NCI-H1694 treated with DMSO at 0.1 percent for 48 hours (cell line): ENCODE measurements around the gene ZFP92.
A peak's percentile ranks its signal among the peaks of the same experiment; 100 is the strongest.
"Not testable (repeated sequence)": the region's sequence is repeated elsewhere in the genome, so short reads cannot be mapped to it uniquely, and the experiment has no call there.

ENCODE experiments used
- DNase-seq: peaks from one replicate; lab custom pipeline; 2025; lab: John Stamatoyannopoulos, UW

The ZFP92 gene, protein sequence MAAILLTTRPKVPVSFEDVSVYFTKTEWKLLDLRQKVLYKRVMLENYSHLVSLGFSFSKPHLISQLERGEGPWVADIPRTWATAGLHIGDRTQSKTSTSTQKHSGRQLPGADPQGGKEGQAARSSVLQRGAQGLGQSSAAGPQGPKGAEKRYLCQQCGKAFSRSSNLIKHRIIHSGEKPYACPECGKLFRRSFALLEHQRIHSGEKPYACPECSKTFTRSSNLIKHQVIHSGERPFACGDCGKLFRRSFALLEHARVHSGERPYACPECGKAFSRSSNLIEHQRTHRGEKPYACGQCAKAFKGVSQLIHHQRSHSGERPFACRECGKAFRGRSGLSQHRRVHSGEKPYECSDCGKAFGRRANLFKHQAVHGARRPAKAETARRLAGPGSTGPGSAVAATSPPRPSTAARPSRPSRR

DNA sequence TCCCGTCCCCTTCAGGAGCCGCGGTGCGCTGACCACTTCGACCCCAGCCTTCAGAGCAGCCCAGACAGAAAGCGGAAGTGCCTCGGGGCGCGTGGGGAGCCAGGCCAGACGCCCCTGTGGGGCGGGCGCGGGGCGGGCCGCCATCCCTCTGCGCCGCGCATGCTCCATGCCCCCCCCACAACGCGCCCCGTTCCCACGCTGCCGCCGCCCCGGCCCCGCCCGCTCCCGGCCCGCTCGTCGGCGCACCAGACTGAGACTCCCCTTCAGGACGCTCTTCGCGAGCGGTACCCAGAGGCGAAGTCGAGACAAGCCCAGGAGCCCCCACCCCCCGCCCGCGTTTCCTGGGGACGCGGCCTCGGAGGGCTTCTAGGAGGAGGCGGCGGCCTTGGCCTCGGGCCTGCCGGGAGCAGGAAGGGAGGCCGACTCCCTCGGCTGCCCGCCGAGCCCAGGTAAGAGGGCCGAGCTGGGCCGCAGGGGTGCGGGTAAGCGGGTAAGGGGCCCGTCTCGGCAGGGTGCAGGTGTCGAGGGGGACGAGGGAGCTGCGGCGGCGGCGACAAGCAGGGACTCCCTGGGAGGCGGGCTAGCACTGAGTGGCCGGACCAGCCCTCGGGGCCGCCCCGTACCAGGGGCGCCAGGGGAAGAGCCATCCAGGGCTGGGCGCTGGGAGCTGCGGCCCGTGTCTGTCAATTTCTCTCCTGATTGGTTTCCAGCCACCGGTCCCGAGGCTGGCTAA, at the start of gene ZFP92:
Gene ZFP92, plus strand, starts transcription at position 218 of the 733 bp plus-strand sequence. CDS start 6,851 bp downstream, outside the sequence.
- no peak for DNase-seq

DNA sequence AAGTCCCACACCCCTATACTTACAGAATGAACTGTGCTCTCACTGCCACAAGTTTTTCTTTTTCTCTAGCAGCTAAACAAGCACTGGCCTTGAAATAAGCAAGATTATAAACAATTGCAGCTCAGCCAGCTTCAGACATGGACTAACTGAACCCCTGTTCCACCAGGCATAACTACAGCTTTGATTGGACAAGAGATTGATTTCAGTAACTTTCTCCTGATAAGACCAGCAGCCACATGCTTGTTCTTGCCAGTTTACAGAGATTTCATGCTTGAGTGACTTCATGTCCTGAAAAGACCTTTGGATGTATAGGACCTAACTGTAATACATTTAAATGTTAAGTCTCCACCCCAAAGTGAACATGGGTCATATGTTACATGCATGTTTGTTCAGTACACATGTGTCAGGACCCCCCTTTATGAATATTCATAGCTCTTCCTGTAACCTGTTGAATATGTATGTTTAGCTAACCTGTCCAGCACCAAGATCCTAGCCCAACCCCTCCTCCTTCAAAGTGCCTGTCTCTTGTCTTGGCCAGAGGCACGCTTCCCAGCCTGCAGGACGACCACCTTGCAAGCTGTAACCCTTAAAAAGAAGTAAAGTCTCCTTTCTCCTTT, 49.4 kb upstream of the ZFP92 start:
- no peak for DNase-seq

DNA sequence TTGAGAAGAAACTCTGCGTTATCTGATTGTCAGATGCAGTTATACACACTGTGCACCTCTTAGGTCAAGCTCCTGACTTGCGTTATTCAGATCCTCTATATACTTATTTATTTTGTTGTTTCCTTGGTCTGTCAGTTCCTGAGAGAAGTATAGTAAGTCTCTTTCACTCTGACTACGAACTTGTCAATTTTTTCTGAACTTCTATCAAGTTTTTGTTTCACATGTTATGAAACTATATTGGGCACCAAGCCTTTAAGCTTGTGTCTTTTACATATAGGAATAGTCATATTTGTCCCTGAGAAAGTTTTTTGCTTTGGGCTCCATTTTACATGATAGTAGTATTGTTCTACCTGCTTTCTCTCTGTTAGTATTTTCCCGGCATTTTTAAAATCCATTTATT, 45.6 kb upstream of the ZFP92 start:
- DNase-seq: no peak

DNA sequence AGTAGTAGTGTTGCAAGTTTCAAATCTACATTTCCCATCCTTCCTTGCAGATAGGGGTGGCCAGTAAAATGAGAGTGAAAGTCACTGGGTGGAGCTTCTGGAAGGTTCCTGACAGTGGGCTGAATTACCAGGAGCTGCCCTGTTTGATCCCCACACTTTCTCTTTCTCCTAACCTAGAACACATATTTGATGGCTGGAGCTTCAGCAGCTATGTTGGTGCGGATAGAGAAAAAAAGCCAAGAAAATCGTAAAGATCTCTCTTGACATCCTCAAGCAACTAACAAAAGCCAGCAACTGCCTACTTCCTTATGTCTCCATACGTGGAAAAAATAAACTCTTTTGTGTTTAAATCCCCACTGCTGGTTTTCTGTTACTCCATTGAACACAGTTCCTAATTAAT, 45.2 kb upstream of the ZFP92 start:
- no peak for DNase-seq

DNA sequence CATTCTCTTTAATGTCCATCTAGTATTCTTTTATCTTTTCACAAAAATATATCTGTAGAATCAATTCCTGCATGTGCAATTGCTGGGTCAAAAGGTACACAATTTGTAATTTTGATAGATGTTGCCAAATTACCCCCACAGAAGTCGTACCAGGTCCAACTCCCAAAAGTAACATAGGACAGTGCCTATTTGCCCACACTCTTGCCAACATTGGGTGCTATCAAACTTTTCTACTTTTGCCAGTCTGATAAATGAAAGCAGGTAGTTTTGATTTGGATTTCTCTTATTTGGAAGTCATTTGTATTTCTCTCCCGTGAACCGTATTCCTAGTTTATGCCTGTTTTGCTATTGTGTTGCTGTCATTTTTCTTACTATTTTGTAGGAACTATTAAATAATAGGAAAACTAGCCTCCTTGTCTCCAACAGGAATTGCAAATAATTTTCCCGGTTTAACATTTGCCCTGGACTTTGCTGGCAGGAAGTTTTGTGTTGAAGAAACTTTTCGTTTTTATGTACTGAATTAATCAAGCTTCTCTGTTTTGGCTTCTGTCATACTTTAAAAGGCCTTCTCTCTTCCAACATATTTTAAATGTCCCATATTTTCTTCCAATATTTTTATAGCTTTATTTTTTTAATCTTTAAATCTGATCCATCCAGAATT, 44.3 kb upstream of the ZFP92 start:
- no peak for DNase-seq

DNA sequence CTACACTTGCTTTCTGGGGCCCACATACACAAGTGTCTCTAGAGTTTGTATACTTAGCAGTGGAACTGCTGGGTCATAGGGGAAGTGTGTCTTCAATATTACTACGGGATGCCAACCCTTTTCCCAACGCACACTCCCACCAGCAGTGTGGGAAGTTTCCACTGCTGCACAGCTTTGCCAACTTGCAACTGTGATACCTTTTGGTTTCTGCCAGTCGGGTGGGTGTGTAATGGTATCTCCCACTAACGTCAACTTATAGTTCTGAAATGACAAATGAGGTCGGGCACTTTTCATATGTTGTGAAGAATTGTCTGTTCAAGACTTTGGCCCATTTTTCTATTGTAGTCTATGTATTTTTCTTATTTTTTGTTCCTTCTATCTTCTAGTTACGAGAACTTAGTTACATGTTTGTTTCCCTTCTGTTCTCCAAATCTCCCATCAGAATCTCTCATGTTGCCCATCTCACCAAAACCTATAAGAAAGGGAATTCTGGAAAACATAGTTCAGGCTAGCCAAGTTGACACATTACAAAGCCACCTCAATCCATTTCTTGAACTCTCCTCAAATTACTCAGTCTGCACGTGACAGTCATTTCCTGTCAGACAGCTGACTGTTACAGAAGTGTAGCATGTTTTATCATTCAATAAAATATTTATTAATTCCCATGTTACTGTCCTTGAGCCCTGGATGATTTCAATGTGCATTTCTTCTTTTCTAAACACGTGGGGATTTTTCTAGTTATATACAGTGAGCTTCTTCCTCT, 40.8 kb upstream of the ZFP92 start:
- DNase-seq: no peak

DNA sequence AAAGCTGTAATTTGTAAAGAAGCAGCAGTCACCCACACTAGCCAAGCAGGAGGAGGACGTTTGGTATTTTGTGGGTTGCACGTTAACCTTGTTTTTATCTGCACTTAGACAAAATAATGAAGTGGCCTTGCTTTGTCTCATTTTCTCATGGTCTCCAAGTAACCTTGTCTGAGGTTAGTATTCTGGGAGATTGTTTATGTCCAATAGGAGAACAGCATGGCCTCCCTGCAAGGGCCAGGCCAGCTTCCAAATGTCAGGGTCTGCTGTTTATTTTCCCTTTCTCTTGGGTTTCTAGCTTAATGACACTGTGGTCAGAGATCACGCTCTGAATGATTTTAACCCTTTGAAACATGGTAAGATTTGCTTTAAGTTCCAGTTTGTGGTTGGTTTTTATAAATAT, 40.0 kb upstream of the ZFP92 start:
- DNase-seq: no peak

DNA sequence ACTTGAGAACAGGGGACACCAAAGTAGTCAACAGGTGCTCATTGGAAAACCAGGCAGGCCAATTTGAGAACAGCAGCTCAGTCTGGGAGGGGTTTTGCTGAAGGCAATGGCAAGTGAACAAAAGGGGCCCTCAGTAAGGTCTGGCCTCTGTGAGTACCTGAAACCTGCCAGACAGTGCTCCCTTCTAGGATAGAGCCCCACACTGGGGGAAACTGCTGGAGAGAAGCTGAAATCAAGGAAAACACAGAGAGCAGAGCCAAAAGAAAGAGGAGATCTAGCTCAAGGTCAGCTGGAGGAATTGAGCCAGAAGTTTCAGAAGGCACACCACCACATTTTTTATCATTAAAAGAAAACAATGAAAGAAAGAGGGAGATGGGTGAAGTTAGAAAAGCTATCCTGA, 38.3 kb upstream of the ZFP92 start:
- DNase-seq: no peak

DNA sequence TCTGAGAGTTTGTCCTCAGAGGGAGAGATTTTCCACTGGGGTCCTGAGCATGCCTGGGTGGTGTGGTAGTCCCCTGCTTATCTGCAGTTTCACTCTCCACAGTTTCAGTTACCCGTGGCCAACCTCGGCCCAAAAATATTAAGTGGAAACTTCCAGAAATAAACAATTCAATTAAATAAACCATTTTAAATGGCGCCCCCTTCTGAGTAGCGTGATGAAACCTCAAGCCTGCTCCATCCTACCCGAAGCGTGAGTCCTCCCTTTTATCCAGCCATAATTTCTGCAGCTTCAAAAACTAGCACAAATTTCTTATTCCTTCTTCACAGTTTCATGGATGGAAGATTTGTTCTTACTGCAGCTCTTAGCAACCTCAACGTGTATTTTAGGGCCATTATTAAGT, 36.8 kb upstream of the ZFP92 start:
- no peak for DNase-seq

DNA sequence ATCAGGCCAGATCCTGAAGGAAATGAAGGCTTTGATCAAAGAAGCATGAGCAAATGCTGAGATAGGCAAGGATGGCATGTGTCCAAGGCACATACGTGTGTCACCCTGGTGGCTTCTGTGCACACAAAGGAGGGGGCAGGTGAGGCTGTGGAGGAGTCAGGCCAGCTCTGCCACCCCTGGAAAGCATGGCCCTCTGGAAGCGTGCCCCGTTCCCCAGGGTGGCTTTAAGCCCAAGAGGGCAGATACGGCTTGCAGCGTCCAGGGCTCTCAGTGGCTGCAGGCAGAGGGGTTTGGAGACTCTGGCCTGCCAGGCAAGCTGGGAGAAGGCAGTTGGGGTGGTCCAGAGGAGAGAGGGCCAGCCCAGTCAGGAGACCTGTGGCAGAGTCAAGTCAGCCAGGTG, 35.7 kb upstream of the ZFP92 start:
- DNase-seq: no peak

DNA sequence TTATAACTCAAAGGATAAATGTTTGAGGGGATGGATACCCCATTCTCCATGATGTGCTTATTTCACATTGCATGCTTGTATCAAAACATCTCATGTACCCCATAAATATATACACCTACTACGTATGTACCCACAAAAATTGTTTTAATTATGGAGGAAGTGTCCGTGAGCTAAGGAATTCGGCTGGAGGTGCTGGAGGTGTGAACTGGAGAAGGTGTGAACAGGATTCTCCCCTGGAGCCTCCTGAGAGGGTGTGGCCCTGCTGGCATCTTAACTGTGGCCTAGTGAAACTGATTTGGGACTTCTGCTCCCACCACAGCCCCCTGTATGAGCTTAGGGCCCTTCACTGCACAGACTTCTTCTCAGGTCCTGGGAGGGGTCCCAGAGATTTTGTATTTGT, 33.5 kb upstream of the ZFP92 start:
- DNase-seq: no peak

DNA sequence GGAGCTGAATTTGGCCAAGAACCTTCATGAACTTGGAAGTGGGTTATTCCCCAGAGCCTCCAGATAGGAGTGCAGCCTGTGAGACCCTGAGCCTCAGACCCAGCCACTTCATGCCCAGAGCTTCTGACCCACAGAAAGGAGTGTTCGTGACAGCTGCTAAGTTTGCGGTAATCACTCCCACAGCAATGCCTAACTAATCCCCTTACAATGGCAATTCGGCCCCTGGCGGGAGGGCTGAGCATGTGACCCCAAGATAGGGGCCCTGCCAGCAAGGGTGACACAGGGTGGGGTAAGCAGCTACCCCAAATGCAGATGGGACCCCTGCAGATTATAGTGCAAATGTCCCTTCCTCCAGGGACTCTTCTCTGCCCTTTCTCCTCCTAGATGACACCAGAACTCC, 32.7 kb upstream of the ZFP92 start:
- no peak for DNase-seq

DNA sequence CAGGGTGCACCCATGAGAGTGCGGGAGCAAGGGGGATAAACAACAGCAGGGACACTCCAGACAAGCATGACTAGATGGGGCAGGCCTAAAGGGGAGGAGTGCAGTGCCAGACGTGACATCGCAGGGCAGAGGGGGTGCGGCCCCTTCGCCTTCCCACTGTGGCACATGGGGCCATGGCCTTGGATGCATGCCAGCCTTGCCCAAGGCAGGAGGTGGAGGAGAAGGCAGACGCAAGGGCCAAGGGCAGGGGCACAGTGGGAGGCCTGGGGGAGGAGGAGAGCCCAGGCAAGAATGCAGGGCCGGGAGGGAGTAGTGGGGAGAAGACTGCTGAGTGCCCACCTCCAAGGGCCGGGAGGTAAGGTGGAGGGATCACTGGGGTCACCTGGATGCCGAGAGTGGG, 31.8 kb upstream of the ZFP92 start:
- no peak for DNase-seq

DNA sequence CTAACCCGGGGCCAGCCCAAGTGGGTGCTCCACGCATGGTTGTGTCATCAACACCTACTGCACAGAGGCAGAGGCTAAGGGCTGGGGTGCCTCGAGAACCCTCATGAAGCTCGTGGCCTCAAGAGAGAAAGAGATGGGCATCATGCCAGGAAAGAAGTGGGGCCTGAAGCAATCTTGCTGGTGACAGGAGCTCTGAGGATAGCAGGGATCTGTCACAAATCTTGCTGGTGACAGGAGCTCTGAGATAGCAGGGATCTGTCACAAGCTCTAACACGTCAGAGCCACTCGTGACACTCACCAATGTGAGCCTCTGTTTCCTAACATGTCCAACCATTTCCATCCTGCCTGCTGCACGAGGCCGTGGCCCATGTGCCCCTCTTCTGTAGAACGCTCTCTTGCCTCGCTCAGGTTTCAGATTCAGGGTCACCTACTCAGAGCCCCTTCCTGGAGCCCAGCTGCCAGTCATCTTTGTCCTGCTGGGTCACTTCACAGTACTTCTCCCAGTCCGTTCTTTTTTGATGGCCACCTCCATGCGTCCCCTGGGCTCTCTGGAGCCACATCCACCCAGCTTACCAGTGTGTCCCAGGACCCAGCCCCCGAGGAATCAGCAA, 31.2 kb upstream of the ZFP92 start:
- DNase-seq: no peak

DNA sequence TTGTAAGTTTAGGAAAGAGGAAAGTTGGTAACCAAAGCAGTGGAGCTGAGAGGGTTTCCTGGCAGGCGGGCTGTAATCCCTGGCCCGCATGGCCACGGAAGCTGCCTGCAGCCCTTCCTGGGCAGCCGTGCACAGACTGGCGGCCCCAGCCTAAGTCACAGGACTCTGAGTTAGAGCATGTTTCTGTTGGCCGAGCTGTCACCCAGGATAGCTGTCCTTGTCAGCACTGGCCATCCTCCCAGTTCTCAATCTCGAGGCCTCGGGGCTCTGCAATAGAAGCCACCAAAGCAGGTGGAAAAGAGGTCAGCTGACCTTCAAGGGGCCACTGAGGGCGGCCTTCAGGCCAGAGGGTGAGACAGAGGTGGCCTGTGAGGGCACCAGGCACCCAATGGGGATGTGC, 30.6 kb upstream of the ZFP92 start:
- no peak for DNase-seq

DNA sequence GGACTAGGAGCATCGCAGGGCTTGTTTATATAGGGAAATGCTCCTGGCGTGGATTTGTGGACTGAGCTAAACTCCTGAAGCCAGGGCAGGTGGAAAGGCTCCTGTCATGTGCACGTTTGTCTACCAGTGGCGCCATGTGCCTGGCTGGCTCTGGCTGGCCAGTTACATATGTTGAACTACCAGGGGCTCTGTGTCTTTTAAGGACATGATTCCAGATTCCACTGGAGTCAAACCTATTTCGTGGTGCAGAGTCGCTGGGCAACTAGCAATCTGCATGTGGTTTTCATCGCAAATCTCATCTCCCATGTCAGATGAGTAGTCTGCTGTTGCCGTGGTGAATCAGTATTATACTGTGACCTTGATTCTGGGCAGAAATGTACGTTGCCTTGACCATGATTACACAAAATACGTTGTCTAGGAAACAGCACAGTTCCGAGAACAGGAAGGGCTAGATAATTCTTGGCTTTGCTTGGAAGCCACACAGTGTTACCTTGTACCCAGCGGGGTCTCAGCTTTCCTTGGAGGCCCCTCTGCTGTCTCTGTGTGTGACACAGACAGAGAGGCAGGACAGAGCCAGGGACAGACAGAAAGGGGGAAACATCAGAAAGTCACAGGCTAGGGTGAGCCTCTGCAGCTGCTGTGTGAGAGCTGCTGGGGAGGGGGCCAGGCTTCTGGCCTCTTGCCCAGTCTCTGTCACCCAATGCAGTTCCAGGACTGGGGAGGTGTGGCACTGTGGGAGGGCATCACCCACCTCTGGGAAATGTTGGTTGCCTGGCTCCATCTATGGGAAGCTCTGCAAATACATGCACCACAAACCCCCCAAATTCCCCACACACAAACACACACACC, 29.4 kb upstream of the ZFP92 start:
- peak; percentile 71 for DNase-seq

DNA sequence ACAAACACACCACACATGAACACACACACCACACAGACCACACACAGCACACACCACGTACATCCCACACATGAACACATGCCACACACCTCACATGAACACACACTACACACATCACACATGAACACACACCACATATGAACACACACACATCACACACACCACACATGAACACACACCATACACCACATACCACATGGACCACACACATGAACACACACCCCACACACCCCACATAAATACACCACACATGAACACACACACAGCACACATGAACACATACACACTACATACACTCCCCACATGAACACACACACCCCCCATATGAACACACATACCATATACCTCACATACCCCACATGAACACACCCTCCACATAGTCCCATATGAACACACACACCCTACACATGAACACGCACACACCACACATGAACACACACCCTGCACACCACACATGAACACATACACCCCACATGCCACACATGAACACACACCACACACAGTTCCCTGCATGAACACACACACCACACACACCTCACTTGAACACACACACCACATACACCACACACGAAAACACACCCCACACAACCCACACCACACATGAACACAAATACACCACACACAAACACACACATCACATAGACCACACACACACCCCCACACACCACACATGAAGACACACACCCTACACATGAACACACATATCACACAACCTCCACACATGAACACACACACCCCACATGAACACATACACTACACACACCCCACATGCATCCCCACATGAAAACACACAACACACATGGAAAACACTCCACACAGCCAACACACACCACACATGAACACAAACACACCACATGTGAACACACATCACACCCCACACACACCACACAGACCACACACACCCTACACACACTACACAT, 28.4 kb upstream of the ZFP92 start:
- DNase-seq: no peak

DNA sequence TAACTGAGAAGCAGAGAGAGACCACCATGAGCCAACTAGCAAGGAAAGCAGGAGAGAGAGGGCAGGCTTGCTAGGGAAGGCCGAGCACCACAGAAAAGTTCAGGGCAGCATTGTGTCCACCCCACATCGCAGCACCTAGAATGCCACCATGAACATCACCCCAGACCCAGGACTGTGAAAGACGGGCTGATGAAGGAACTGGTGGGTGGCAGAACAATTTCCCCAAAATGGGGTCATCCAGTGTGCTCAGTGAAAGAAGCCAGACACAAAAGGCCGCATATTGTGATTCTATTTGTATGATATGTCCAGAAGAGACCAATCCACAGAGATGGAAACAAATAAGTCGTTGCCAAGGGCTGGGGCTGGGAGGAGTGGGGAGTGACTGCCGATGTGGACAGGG, 26.9 kb upstream of the ZFP92 start:
- no peak for DNase-seq

DNA sequence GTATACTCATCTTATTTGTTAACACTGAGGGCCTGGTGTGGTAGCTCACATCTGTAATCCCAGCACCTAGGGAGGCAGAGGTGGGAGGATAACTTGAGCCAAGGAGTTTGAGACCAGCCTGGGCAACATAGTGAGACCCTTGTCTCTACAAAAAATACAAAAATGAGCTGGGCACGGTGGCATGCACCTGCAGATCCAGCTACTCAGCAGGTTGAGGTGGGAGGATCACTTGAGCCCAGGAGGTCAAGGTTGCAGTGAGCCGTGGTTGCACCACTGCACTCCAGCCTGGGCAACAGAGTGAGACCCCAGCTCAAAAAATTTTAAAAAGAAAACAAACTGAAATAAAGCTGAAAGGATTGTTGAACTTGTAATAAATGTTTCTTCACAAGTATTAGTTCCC, 26.3 kb upstream of the ZFP92 start:
- DNase-seq: not testable (repeated sequence)
